OCI-LY1 (cell line): ENCODE results near the gene SULT6B1.

Source experiments
- H2AFZ ChIP-seq: fragments of 200-600 bp; sonication (generic), shearing (Covaris generic); 2 replicates; pipeline ENCODE4 v1.6.0; 2014; ENCODE audit warnings: antibody characterized with exemption, mild to moderate bottlenecking, low read length
- H3F3A ChIP-seq: fragments of 200-600 bp; sonication (generic), shearing (Covaris generic); 2 replicates; pipeline ENCODE4 v1.6.0; 2014; ENCODE audit warnings: mild to moderate bottlenecking, antibody characterized with exemption, low read length, moderate library complexity; ENCODE audit not compliant: insufficient read depth
- H3K27ac ChIP-seq: fragments of 200-600 bp; sonication (generic); 2 replicates; pipeline ENCODE4 v1.5.1; 2014; ENCODE audit warnings: low read length, mixed run types, mild to moderate bottlenecking, low read depth; ENCODE audit not compliant: poor library complexity, severe bottlenecking
- H3K27me3 ChIP-seq: fragments of 200-600 bp; sonication (generic); 2 replicates; pipeline ENCODE4 v1.6.0; 2014; ENCODE audit warnings: antibody characterized with exemption, mild to moderate bottlenecking, low read length, moderate library complexity; ENCODE audit not compliant: insufficient read depth
- H3K36me3 ChIP-seq: fragments of 200-600 bp; sonication (generic); 2 replicates; pipeline ENCODE4 v1.6.1; 2014; ENCODE audit warnings: mild to moderate bottlenecking, antibody characterized with exemption, low read length, moderate library complexity, mixed read lengths; ENCODE audit not compliant: insufficient read depth
- H3K4me1 ChIP-seq: fragments of 200-600 bp; sonication (generic); 2 replicates; pipeline ENCODE4 v1.5.1; 2014; ENCODE audit warnings: mild to moderate bottlenecking, low read length, moderate library complexity; ENCODE audit not compliant: insufficient read depth, severe bottlenecking
- H3K4me2 ChIP-seq: fragments of 200-600 bp; sonication (generic), shearing (Covaris generic); 2 replicates; pipeline ENCODE4 v1.6.1; 2014; ENCODE audit warnings: low read length
- H3K4me3 ChIP-seq: fragments of 200-600 bp; sonication (generic); 2 replicates; pipeline ENCODE4 v1.5.1; 2014; ENCODE audit warnings: low read length, low read depth, mild to moderate bottlenecking, mixed read lengths; ENCODE audit not compliant: poor library complexity, severe bottlenecking
- H3K79me2 ChIP-seq: fragments of 200-600 bp; shearing (Covaris generic); 2 replicates; pipeline ENCODE4 v1.6.1; 2016; ENCODE audit warnings: mixed run types, low read length, mixed read lengths; ENCODE audit not compliant: insufficient read depth
- H3K9ac ChIP-seq: fragments of 200-600 bp; sonication (generic), shearing (Covaris generic); 2 replicates; pipeline ENCODE4 v1.6.1; 2014; ENCODE audit warnings: mild to moderate bottlenecking, low read length, mixed read lengths
- H3K9me2 ChIP-seq: fragments of 200-600 bp; sonication (generic), shearing (Covaris generic); 2 replicates; pipeline ENCODE4 v1.6.1; 2014; ENCODE audit warnings: low read depth, mild to moderate bottlenecking, low read length, mixed read lengths
- H3K9me3 ChIP-seq: fragments of 200-600 bp; shearing (Covaris generic); 2 replicates; pipeline ENCODE4 v1.6.1; 2014; ENCODE audit warnings: low read length, mixed read lengths
- H4K20me1 ChIP-seq: fragments of 200-600 bp; sonication (generic), shearing (Covaris generic); 2 replicates; pipeline ENCODE4 v1.6.0; 2016; ENCODE audit warnings: mild to moderate bottlenecking, low read length; ENCODE audit not compliant: insufficient read depth
- EZH2 ChIP-seq: fragments of 200-600 bp; sonication (generic), shearing (Covaris generic); IDR thresholded peaks from 2 replicates; pipeline ENCODE4 v1.8.0; 2017; ENCODE audit warnings: borderline replicate concordance, mixed run types, mild to moderate bottlenecking, antibody characterized with exemption, low read length, moderate library complexity, mixed read lengths
- TF ChIP-seq, protein P1 (sequence below): fragments of 200-600 bp; sonication (generic), shearing (Covaris generic); IDR thresholded peaks from 2 replicates; pipeline ENCODE4 v1.5.1; 2017; ENCODE audit warnings: mild to moderate bottlenecking, antibody characterized with exemption, low read length, moderate library complexity, mixed read lengths

SULT6B1 gene

DNA sequence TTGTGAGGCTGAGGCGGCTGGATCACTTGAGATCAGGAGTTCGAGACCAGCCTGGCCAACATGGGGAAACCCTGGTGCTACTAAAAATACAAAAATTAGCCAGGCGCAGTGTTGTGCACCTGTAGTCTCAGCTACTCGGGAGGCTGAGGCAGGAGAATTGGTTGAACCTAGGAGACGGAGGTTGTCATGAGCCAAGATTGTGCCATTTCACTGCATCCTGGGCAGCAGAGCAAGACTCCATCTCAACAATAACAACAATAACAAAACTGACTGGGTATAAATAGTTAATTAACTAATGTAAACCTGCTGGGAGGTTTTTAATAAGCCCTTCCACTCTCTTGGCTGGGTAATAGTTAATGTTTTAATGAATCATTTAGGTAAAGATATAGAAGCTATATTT is 7.8 kb downstream of the SULT6B1 start:
- no peak overlapping the region for H3K4me3 ChIP-seq
- no peak overlapping the region for H3K9ac ChIP-seq
- no peaks in the 10 kb centered on the region for H3K79me2 ChIP-seq
- H3K36me3 ChIP-seq = no peaks in the 10 kb centered on the region
- H2AFZ ChIP-seq = no peak overlapping the region
- H3K9me2 ChIP-seq = no peaks in the 10 kb centered on the region
- H3K27me3 ChIP-seq = no peaks in the 10 kb centered on the region
- H4K20me1 ChIP-seq = no peaks in the 10 kb centered on the region
- no peak for TF ChIP-seq EZH2
- TF ChIP-seq, protein P1, sequence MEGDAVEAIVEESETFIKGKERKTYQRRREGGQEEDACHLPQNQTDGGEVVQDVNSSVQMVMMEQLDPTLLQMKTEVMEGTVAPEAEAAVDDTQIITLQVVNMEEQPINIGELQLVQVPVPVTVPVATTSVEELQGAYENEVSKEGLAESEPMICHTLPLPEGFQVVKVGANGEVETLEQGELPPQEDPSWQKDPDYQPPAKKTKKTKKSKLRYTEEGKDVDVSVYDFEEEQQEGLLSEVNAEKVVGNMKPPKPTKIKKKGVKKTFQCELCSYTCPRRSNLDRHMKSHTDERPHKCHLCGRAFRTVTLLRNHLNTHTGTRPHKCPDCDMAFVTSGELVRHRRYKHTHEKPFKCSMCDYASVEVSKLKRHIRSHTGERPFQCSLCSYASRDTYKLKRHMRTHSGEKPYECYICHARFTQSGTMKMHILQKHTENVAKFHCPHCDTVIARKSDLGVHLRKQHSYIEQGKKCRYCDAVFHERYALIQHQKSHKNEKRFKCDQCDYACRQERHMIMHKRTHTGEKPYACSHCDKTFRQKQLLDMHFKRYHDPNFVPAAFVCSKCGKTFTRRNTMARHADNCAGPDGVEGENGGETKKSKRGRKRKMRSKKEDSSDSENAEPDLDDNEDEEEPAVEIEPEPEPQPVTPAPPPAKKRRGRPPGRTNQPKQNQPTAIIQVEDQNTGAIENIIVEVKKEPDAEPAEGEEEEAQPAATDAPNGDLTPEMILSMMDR = no peak
- H3K9me3 ChIP-seq = no peaks in the 10 kb centered on the region
- H3K4me1 ChIP-seq = no peaks in the 10 kb centered on the region
- H3F3A ChIP-seq = no peaks in the 10 kb centered on the region
- H3K4me2 ChIP-seq = no peak overlapping the region
- H3K27ac ChIP-seq = no peak overlapping the region

DNA sequence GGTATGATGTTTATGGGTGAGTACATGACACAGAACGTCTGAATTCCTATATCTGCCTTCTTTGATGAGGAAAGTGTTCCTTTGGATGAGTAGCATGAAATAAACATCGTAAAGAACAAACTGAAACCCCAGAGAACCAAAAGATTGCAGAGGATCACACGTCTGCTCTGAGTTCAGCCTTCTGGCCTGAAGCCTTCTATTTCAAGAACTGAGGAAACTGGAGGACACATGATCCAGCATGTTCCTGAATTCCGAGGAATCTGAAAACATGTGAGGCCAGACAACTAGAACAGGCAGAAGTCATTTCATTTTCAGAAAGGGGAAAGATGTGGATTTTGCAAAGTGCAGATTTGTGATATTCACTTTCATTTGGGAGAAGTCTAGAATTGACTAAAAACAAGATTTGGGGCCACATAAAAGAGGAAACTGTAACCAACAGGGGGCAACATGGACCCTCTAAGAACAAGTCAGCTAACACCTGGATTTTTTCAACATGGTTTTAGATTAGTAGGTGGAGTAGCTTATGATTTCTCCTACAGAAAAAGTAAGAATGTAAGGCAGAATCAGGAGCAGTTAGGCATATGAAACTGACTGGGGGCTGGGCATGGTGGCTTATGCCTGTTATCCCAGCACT is 8.3 kb downstream of the SULT6B1 start:
- no peaks in the 10 kb centered on the region for H3K9me3 ChIP-seq
- H4K20me1 ChIP-seq = no peaks in the 10 kb centered on the region
- no peaks in the 10 kb centered on the region for H3F3A ChIP-seq
- no peaks in the 10 kb centered on the region for H3K9me2 ChIP-seq
- H3K27me3 ChIP-seq = no peaks in the 10 kb centered on the region
- TF ChIP-seq, protein P1 = peak; percentile 54; the same call in 1 of the 2 replicates
- TF ChIP-seq EZH2 = no peak
- H3K36me3 ChIP-seq = no peaks in the 10 kb centered on the region
- no peak overlapping the region for H3K4me3 ChIP-seq
- no peaks in the 10 kb centered on the region for H3K79me2 ChIP-seq
- H3K27ac ChIP-seq = no peak overlapping the region
- H3K9ac ChIP-seq = no peak overlapping the region
- H3K4me1 ChIP-seq = no peaks in the 10 kb centered on the region
- H3K4me2 ChIP-seq = no peak overlapping the region
- no peak overlapping the region for H2AFZ ChIP-seq

DNA sequence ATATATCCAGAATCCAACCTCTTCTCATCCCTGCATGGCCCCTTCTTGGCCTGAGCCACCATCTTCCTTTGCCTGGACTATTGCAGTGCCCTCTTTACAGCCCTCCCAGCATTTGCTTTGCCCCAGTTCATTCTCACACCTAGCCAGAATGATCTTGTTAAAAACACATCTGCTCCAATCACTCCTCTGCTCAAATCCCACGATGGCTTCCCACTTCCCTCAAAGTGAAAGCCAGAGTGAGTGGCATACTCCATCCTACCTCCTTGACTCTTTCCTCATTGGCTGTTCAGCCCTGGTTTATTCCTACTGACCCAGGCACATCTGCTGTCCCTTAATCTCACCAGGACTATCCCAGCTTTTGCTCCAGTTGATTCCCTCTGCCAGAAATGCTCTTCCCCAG is 14.7 kb downstream of the SULT6B1 start:
- Histone ChIP-seq H3K27ac (no peak overlapping the region), H3K9me2 (no peaks in the 10 kb centered on the region), H3K9ac (no peak overlapping the region), H3K79me2 (no peaks in the 10 kb centered on the region), H3K36me3 (no peaks in the 10 kb centered on the region), H3K4me3 (no peak overlapping the region), H4K20me1 (no peaks in the 10 kb centered on the region), H2AFZ (no peak overlapping the region), H3K4me1 (no peaks in the 10 kb centered on the region), H3K9me3 (no peaks in the 10 kb centered on the region), H3K27me3 (no peaks in the 10 kb centered on the region), H3K4me2 (no peak overlapping the region), H3F3A (no peaks in the 10 kb centered on the region)
- no peak for TF ChIP-seq EZH2
- TF ChIP-seq, protein P1 = no peak
